GM06990 (cell line): Measurements from ENCODE around the gene CYBC1.
"Not testable (repeated sequence)": the region's sequence is repeated elsewhere in the genome, so short reads cannot be mapped to it uniquely, and the experiment has no call there.

Source experiments
- DNase-seq: peaks from one replicate; pipeline ENCODE4 v3.0.0-alpha.2; 2011; ENCODE audit not compliant: insufficient read length; ENCODE audit errors: extremely low read depth
- H3K27me3 ChIP-seq: replicated peaks from 2 replicates; pipeline ENCODE4 v1.6.0; 2011; ENCODE audit warnings: low read length; ENCODE audit not compliant: control insufficient read depth, insufficient read depth
- H3K36me3 ChIP-seq: 2 replicates; pipeline ENCODE4 v1.5.1; 2011; ENCODE audit warnings: low read length; ENCODE audit not compliant: control insufficient read depth, insufficient read depth
- H3K4me3 ChIP-seq: replicated peaks from 2 replicates; pipeline ENCODE4 v1.5.1; 2011; ENCODE audit warnings: low read depth, mild to moderate bottlenecking, control low read depth, low read length
- TF ChIP-seq, protein P1 (sequence below): IDR thresholded peaks from 2 replicates; pipeline ENCODE4 v1.5.1; 2011; ENCODE audit warnings: low read length, control low read depth, mild to moderate bottlenecking, inconsistent platforms; ENCODE audit not compliant: insufficient read depth, poor library complexity, severe bottlenecking

The CYBC1 gene

DNA sequence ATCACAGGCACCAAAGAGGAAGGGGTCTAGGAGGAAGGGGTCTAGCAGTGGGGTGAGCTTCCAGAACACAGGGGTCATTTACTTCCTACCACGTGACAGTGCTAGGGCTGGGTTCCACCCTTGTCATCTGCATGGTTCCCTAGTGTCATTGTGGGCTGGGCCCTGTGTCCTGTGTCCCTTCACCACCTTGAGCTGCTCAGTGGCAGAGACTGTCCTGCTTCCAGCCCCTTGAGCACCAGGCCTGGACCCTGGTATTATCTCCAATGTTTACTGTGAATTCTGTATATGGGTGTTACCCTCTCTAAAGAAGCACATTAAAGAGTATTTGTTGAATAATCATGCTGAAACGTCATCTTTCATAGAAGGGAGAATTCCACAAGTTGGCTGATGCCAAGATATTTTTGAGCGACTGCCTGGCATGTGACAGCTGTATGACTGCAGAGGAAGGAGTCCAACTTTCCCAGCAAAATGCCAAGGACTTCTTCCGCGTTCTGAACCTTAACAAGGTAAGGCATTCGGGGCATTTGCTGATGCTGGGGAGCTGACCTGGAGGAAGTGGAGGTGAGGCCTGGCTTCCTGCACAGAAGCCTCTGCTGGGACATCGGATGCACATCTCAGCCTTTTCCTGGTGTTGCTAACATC is 13.5 kb upstream of the CYBC1 start:
- no peak overlapping the region for H3K4me3 ChIP-seq
- TF ChIP-seq, protein P1, sequence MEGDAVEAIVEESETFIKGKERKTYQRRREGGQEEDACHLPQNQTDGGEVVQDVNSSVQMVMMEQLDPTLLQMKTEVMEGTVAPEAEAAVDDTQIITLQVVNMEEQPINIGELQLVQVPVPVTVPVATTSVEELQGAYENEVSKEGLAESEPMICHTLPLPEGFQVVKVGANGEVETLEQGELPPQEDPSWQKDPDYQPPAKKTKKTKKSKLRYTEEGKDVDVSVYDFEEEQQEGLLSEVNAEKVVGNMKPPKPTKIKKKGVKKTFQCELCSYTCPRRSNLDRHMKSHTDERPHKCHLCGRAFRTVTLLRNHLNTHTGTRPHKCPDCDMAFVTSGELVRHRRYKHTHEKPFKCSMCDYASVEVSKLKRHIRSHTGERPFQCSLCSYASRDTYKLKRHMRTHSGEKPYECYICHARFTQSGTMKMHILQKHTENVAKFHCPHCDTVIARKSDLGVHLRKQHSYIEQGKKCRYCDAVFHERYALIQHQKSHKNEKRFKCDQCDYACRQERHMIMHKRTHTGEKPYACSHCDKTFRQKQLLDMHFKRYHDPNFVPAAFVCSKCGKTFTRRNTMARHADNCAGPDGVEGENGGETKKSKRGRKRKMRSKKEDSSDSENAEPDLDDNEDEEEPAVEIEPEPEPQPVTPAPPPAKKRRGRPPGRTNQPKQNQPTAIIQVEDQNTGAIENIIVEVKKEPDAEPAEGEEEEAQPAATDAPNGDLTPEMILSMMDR: no peak
- H3K27me3 ChIP-seq: no peaks in the 10 kb centered on the region
- DNase-seq: no peak
- H3K36me3 ChIP-seq: peaks cover 39% of the 10 kb centered on the region

DNA sequence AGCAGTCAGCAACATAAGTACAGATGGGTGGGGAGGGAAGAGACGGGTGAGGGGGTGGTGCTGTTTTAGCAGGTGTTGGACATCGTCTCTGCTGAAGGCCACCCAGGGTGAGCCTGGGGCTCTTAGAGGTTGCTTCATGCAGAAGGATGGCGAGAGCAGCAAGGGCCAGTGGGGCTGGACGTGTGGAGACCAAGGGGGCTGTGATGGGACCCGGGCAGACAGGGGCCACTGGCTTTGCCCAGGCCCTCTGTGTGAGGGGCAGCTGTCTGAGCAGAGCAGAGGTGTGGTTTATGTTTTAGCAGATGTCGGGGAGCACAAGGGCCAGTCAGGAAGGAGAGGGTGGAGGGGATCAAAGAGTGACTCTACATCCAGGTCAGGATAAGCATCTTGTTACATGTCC is 12.8 kb upstream of the CYBC1 start:
- H3K36me3 ChIP-seq: peaks cover 37% of the 10 kb centered on the region
- DNase-seq: no peak
- H3K4me3 ChIP-seq: no peak overlapping the region
- no peaks in the 10 kb centered on the region for H3K27me3 ChIP-seq
- TF ChIP-seq, protein P1: no peak

DNA sequence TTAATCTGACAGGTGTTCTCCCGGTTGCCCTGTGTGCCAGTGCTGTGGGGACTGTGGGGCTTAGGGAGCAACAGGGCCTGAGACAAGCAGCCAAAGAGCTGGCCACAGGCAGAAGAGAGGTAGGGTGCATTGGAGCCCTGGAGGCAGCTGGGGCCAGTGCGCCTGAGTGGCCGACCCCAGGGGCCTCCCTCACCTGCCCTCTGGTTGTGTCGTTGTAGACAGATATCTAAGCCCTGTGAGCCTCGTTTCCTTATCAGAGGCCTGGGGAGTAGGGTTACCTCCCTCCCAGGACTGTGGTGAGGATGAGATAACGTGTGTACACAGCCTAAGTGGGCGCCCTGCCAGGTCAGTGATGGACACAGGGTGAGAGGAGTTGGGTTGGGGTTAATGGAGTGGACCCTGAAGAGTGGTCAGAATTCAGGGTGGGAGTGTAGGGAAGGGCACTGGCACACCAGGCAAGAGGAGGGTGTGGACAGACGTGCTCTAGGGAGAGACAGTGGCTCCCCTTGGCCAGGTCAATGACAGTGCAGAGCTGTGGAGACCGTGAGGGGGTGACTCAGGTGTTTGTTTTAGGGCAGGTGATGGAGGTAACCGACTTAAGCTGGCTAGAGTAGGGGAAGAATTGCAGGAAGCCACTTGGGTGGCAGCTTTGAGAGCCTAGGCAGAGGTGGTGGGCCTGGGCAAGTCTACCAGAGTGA is 11.4 kb upstream of the CYBC1 start:
- TF ChIP-seq, protein P1: no peak
- Histone ChIP-seq H3K27me3 (no peaks in the 10 kb centered on the region), H3K36me3 (peaks cover 37% of the 10 kb centered on the region), H3K4me3 (no peak overlapping the region)
- no peak for DNase-seq

DNA sequence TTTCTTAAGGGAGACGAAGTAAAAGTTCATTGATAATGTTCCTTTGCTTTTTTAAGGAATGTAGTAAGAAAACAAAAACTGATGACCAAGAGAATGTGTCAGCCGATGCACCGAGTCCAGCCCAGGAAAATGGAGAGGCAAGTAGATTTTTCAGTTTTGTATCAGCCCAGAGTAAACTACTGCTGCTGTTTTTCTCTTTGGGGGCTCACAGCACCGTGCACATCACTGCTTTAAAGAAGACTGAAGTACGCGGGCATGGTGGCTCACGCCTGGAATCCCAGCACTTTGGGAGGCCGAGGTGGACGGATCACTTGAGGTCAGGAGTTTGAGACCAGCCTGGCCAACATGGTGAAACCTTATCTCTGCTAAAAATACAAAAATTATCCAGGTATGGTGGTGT is 9.4 kb upstream of the CYBC1 start:
- DNase-seq, H3K4me3 ChIP-seq, H3K27me3 ChIP-seq: not testable (repeated sequence)
- peaks cover 27% of the 10 kb centered on the region for H3K36me3 ChIP-seq

DNA sequence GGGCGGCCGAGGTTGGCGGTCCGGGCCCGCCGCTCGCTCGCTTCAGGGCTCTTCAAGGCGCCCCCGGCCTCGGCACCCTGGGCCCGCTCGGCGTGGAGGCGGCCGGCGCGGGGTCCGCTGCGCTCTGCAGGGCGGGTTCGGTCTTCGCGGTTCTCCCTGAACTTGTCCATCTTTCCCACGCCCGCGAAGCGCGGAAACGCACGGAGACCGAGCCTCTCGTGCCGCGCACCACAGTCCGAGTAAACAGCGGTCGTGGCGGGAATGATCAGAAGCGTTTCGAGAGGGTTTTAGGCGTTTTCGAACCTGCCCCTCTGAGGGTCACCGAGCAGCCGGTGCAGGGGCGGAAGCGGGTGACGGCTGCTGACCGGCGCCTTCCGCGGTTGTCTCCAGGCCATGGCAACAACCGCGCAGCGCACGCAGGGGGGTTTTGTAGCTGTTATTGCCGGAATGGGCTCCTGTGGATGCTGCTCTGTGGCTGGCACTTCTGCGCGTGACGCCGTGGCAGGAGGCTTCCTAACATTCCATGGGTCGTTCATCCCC is 8.4 kb upstream of the CYBC1 start:
- Histone ChIP-seq H3K27me3 (no peaks in the 10 kb centered on the region), H3K36me3 (peaks cover 22% of the 10 kb centered on the region), H3K4me3 (peak overlapping the region; percentile 92)
- peak; percentile 57 for DNase-seq
- TF ChIP-seq, protein P1: no peak

DNA sequence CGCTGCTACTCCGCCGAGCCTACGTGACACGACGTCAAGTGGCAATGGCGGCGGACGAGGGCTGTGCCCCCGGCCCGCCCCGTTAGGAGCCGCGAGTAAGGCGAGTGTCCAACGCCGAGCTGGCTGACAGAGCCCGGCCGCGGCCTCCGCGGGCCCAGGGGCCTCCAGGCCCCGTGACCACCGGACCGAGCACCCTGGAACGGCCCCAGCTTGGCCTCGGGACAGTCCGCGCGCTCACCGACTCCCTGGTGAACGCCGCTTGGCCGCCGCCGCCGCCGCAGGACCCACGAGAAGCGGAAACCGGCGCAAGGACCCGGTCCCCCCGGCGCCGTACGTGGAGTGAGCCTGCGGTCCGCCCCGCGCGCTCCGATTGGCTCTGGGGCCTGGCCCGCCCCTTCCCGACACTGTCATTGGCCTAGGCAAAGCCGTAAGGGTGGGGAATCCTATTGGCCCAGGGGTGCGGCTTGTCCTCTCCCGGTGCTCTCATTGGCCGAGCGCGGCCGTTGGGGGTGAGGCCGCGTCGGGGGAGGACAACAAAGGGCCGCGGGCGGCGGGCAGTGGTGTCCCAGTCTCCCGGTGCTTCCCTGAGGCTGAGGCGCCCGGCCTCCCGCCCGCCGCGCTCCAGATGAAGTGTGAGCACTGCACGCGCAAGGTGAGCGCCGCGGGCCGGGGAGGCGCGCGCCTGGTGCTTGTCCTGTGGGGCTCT is 7.8 kb upstream of the CYBC1 start, which contains the start of gene NARF:
Gene NARF, plus strand, starts transcription at position 563 of the 706 bp plus-strand sequence. Its CDS starts 63 bp downstream, at position 626.
- Histone ChIP-seq H3K36me3 (peaks cover 17% of the 10 kb centered on the region), H3K4me3 (peak within 1 kb of the TSS; percentile 92), H3K27me3 (no peaks in the 10 kb centered on the region)
- TF ChIP-seq, protein P1: no peak
- DNase-seq: peak; percentile 98
